ENCODE data around the gene HMX2. TPM values are rescaled to one million over a fixed set of nuclear protein-coding genes. Genes with fewer than 3 reads are reported as not detected.

HMX2 gene
- total and polyA plus RNA-seq, 2 of the 8 experiments (the other 6 are each of a cell fraction or from before 2014, with no cell fraction given): 2.0 to 2.7 TPM

DNA sequence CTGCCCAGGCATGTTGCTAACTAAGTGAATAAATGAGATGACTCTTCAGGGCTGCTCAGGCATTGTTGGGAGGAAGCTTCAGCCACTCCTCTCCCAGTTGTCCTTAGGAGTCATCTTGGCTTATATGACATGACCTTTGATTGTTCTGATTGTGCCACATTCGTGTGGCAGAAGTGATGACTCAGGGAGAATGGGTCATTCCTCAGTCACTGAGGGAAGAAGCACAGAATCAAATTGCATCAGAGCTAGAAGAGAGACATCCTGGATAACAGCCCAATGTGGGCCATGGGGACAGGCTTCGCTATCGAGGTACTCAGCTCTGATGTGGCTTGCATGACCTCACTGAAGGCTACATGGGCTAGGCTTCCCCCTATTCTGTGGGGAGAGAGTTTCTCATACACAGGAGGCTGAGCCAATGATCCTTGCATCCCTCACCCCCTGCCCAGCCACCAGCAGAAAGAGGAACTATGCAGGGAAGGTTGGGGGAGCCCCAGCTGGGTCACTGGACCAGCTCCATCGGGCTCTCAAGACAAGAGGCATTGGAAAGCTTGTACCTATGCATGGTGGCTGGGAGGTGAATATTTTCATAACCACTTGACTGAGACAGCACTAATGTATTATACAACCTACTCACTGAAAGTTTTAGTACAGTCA lies 18.2 kb upstream of the HMX2 start (continued):
- TF ChIP-seq TCF12 (IDR thresholded peaks at IDR 0.05; ENCODE audit: low read depth, low read length): no peak
- TF ChIP-seq CHD7 (IDR thresholded peaks at IDR 0.05; ENCODE audit: insufficient replicate concordance, low read length): no peak
- TF ChIP-seq, protein P1, sequence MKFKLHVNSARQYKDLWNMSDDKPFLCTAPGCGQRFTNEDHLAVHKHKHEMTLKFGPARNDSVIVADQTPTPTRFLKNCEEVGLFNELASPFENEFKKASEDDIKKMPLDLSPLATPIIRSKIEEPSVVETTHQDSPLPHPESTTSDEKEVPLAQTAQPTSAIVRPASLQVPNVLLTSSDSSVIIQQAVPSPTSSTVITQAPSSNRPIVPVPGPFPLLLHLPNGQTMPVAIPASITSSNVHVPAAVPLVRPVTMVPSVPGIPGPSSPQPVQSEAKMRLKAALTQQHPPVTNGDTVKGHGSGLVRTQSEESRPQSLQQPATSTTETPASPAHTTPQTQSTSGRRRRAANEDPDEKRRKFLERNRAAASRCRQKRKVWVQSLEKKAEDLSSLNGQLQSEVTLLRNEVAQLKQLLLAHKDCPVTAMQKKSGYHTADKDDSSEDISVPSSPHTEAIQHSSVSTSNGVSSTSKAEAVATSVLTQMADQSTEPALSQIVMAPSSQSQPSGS (IDR thresholded peaks at IDR 0.05; ENCODE audit: low read length): no peak
